ENCODE results near the gene TLE3. TPM values are rescaled to one million over a fixed set of nuclear protein-coding genes. Genes with fewer than 3 reads are reported as not detected.

Gene TLE3
- total and polyA plus RNA-seq, 9 donors, result 17.5 to 70.8 (median 58.9) TPM

DNA sequence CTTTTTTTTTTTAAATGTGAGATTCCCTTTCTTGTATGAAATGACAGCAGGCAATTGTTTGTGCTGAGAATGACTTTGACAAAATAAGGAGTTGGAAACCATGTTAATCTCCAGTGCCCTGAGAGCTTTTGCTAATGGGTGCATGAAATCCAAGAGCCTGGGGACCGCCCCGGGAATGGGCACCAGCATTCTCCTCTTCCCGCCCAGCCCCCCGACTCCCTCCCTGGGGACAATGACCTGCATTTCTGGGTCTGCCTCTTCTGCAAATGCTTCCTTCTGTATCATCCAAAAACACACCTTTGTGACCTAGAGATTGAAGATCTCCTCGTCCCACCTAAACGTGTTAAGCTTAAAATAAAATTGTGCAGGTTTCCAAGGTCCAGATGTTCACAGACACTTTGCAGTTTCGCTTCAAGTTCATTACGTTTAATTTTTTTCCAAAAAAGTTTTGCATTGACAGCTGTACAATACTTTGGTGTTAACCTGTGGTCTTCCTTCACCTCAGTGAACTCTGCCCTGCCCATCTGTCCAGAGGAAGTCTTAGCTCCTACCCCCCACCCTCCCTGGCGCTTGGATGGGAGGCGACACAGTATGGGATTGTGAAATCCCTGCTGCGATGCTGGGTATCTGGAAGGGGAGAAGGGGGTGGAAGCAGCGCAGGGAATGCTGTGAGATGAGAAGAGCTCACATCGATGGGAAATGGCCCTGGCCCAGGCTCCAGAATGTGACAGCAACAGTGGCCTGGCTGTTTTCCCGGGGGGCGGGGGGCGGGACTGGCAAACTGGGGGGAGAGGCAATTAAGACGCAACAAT lies 50.1 kb downstream of the TLE3 start:
- intact Hi-C loops (cut with DNase I), result no loop called here
- H3K9me3 ChIP-seq, result no peaks in the 10 kb centered on the region
- no peaks in the 10 kb centered on the region for H3K4me1 ChIP-seq (ENCODE audit: insufficient read depth)
- TF ChIP-seq, protein P1, sequence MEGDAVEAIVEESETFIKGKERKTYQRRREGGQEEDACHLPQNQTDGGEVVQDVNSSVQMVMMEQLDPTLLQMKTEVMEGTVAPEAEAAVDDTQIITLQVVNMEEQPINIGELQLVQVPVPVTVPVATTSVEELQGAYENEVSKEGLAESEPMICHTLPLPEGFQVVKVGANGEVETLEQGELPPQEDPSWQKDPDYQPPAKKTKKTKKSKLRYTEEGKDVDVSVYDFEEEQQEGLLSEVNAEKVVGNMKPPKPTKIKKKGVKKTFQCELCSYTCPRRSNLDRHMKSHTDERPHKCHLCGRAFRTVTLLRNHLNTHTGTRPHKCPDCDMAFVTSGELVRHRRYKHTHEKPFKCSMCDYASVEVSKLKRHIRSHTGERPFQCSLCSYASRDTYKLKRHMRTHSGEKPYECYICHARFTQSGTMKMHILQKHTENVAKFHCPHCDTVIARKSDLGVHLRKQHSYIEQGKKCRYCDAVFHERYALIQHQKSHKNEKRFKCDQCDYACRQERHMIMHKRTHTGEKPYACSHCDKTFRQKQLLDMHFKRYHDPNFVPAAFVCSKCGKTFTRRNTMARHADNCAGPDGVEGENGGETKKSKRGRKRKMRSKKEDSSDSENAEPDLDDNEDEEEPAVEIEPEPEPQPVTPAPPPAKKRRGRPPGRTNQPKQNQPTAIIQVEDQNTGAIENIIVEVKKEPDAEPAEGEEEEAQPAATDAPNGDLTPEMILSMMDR (IDR thresholded peaks at IDR 0.05), result no peak
- H3K27ac ChIP-seq, result no peak overlapping the region
- peak in 3 of 5 donors; percentile 29 to 48 (median 35) for DNase-seq
- H3K4me3 ChIP-seq, result no peak overlapping the region
- WGBS, 3 donors, result 66 to 77% (median 74%) methylated on average over 17 of the region's 17 CpGs
- no peaks in the 10 kb centered on the region for H3K36me3 ChIP-seq
- no peaks in the 10 kb centered on the region for H3K27me3 ChIP-seq

GRCh38 chr15:70046679-70047369 lies 50.9 kb downstream of the TLE3 start:
- intact Hi-C loops (cut with DNase I), result no loop called here
- no peak overlapping the region for H3K27ac ChIP-seq
- DNase-seq, result peak in 3 of 5 donors; percentile 9 to 32 (median 13)
- no peaks in the 10 kb centered on the region for H3K27me3 ChIP-seq
- H3K36me3 ChIP-seq, result no peaks in the 10 kb centered on the region
- 66 to 82% (median 79%) methylated on average over 5 of the region's 5 CpGs for WGBS, 3 donors
- H3K9me3 ChIP-seq, result no peaks in the 10 kb centered on the region
- no peak overlapping the region for H3K4me3 ChIP-seq
- no peak for TF ChIP-seq POLR2A (IDR thresholded peaks at IDR 0.05)
- TF ChIP-seq, protein P1 (IDR thresholded peaks at IDR 0.05), result no peak
- no peak for TF ChIP-seq EP300 (IDR thresholded peaks at IDR 0.05)
- no peaks in the 10 kb centered on the region for H3K4me1 ChIP-seq (ENCODE audit: insufficient read depth)

DNA sequence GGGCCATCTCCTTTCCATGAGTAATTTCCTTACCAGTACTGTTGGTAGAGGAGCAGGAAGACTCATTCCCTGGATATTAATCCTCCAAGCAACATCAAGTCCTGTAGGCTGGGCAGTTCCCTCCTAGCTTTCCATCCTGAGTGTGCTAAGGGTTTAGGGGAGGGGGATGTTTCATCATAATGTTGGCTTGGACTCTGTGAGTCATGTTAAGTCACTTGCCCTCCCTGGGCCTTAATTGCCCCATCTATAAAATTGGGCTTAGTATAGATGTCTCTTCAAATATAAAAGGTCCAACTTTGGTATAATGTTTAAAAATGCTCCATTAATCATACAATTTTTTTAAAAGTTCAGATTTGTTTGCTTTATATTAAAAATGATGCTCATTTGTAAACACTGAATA lies 52.7 kb downstream of the TLE3 start:
- H3K9me3 ChIP-seq, result no peaks in the 10 kb centered on the region
- intact Hi-C loops (cut with DNase I), result no loop called here
- H3K4me3 ChIP-seq, result no peak overlapping the region
- DNase-seq, result peak in 1 of 5 donors; percentile 8
- H3K27ac ChIP-seq, result no peak overlapping the region
- no peaks in the 10 kb centered on the region for H3K27me3 ChIP-seq
- TF ChIP-seq, protein P1 (IDR thresholded peaks at IDR 0.05), result no peak
- TF ChIP-seq POLR2A (IDR thresholded peaks at IDR 0.05) (no peak), EP300 (IDR thresholded peaks at IDR 0.05) (no peak)
- no peaks in the 10 kb centered on the region for H3K4me1 ChIP-seq (ENCODE audit: insufficient read depth)
- no peaks in the 10 kb centered on the region for H3K36me3 ChIP-seq

DNA sequence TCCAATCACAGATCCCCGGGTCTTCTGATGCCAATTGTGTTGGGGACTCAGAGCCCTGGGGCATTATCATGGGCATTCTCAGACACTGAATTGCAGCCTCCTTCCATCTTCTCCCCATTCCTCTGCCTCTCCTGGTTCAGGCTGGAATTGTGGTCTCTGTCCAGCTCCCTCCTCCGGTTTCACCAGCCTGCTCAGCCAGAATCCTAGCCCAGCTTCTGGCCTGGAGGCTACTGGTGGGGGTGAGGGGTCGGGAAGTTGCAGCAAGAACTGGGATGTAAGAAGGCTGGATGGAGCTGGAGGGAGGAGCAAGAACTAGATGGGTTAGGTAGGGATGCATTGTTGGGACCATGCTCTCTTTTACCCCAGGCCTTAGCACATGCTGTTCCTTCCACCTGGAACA lies 53.5 kb downstream of the TLE3 start:
- TF ChIP-seq POLR2A (IDR thresholded peaks at IDR 0.05) (no peak), EP300 (IDR thresholded peaks at IDR 0.05) (no peak)
- TF ChIP-seq, protein P1 (IDR thresholded peaks at IDR 0.05), result no peak
- 78 to 88% (median 81%) methylated on average over 3 of the region's 3 CpGs for WGBS, 3 donors
- no peak overlapping the region for H3K4me3 ChIP-seq
- peak in 2 of 5 donors; percentile 4 to 14 for DNase-seq
- no peak overlapping the region for H3K27ac ChIP-seq
- intact Hi-C loops (cut with DNase I), result no loop called here
- no peaks in the 10 kb centered on the region for H3K4me1 ChIP-seq (ENCODE audit: insufficient read depth)
- no peaks in the 10 kb centered on the region for H3K36me3 ChIP-seq
- H3K27me3 ChIP-seq, result no peaks in the 10 kb centered on the region
- no peaks in the 10 kb centered on the region for H3K9me3 ChIP-seq
